NCI-H526 (cell line): Measurements from ENCODE around the gene BRAF.
"Not testable (repeated sequence)": the region's sequence is repeated elsewhere in the genome, so short reads cannot be mapped to it uniquely, and the experiment has no call there.

Experiments used
- DNase-seq, 2 experiments: peaks; one replicate each; lab custom pipeline; 2025; lab: John Stamatoyannopoulos, UW

Gene BRAF

DNA sequence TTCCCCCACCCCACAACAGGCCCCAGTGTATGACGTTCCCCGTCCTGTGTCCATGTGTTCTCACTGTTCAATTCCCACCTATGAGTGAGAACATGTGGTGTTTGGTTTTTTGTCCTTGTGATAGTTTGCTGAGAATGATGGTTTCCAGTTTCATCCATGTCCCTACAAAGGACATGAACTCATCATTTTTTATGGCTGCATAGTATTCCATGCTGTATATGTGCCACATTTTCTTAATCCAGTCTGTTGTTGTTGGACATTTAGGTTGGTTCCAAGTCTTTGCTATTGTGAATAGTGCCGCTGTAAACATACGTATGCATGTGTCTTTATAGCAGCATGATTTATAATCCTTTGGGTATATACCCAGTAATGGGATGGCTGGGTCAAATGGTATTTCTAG, 216.0 kb downstream of the BRAF start:
- DNase-seq = not testable (repeated sequence)

DNA sequence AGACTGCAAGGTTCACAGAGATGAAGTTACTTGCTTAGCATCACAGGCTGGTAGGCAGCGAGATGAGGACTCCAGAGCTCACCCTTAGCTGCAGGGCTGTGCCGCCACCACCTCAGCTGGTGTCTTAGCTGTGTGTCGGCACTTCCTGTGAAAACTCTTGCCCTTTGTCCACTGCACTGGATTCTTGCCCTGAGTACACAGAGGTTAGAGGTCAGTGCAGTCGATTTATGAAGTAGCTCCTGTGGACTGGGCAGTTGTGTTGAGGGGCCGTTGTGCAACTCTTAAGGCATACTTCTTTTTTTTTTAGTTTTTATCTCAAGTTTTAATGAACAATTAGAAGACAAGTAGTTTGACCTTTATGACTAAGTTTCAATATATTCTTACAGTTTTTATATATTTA, 217.6 kb downstream of the BRAF start:
- DNase-seq = no peak

- DNase-seq = no peak
Measured at GRCh38 chr7:140704205-140704604, 220.5 kb downstream of the BRAF start.

DNA sequence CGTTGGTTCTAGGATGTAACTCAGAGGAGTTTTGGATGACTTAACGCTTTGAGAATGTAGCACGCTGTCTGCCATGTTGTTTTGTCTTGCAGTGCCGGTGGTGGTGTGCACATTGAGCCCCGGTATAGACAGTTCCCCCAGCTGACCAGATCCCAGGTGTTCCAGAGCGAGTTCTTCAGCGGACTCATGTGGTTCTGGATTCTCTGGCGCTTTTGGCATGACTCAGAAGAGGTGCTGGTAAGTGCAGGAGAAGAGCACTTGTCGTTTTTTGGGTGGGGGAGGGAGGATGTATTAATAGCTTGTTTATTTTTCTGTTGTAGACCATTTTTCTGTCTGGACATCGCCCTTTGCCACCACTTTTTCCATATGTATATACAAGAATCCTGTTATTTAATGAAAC, 222.0 kb downstream of the BRAF start:
- no peak for DNase-seq

- DNase-seq = no peak
Measured at GRCh38 chr7:140698477-140698876, 226.3 kb downstream of the BRAF start.

- DNase-seq = no peak
Measured at GRCh38 chr7:140697447-140698143, 227.1 kb downstream of the BRAF start.

DNA sequence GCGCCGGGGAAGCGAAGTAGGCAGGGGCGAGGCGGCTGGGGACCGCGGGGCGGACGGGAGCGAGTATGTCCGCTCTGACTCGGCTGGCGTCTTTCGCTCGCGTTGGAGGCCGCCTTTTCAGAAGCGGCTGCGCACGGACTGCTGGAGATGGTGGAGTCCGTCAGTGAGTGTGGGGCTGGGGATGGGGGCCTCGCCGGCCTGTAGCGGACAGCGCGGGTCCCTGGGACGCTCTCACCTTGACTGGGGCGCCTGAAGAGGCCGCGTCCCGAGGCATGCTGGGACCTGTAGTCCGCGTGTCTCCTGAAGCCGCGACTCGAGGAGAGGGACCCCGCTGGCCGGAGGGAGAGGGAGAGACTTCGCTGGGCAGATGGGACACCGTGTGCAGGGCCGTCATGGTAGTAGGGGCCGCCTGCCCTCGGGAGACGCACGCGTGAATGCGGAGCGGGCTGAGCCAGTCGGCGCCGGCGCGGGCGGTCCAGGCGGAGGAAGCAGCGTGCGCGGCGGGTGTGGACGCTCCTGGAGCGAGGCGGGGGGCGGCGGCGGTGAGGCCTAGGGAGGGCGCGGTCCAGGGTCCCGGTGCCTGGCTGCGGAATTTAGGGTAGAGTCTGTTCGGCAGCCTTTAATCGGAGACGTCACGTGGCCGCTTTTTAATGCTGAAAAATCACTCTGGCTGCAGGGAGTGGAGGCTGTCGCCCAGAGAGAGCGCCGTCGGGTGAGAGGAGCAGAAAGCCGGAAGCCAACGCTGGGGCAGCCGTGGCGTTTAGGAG, 227.9 kb downstream of the BRAF start, which contains the start of gene NDUFB2:
TSS of gene NDUFB2 (plus strand) at position 29 of the 767 bp plus-strand sequence. CDS start at position 66, 37 bp downstream.
- DNase-seq = peak; percentile 88 to 98

GRCh38 chr7:140696024-140696679, 228.6 kb downstream of the BRAF start:
- peak; percentile 12 to 88 for DNase-seq

DNA sequence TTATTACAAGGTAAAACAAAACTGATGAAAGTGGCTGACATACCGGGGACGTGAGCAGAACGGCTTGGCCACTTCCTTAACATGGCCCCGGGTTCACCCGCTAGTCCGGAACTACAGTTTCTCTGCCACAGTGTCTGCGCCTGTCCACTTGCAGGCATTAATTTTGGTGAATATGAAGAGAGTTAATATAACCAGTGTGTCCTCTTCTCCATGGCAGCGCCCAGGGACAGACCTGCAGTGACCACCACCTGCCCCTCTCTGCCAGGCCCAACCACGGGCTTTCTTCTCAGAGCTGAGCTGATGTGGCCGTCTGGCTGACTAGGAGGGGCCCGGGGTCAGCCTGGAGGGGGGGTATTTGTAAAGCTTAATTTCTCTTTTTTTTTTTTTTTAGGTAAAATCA, 229.3 kb downstream of the BRAF start:
- DNase-seq = no peak

DNA sequence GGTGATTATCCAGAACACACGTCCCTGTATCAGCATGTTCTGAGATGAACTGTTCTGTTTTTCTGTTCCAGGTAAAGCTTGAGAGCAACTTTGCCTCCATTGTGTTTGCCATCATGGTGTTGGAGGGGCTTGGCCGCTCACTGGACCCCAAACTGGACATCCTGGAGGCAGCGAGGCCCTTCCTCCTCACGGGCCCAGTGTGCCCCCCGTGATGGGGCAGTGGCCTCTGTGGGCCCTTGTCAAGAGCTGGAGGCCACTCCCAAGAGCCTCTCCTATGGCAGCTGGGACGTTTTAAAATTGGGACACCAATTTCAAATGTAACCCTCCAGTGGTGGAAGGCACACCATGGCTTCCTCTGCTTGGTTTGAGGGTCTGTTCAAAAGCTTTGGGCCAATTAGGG, 230.1 kb downstream of the BRAF start:
- no peak for DNase-seq

- DNase-seq = not testable (repeated sequence)
Measured at GRCh38 chr7:140693849-140694248, 230.9 kb downstream of the BRAF start.

- no peak for DNase-seq
Measured at GRCh38 chr7:140691376-140692045, 233.2 kb downstream of the BRAF start.

- no peak for DNase-seq
Measured at GRCh38 chr7:140689199-140690152, 235.3 kb downstream of the BRAF start.

DNA sequence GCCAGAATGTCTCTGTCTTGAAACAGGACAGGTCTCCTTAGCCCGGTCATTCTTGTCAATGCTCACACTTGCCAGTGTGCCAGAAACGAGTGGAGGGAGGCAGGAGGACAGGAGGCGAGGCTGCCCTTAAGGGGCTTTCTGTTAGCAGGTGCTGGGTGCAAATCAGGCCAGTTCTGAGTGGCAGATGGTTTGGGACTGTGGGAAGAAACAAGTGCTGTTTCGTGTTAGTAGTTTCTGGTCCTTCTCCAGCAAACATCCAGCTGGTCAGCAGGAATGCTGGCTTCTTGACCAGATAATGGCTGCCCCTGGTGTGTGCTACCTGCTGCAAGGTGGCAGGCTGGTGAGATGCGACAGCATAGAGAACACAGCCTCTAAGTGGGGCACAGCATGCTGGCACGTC, 236.4 kb downstream of the BRAF start:
- no peak for DNase-seq

DNA sequence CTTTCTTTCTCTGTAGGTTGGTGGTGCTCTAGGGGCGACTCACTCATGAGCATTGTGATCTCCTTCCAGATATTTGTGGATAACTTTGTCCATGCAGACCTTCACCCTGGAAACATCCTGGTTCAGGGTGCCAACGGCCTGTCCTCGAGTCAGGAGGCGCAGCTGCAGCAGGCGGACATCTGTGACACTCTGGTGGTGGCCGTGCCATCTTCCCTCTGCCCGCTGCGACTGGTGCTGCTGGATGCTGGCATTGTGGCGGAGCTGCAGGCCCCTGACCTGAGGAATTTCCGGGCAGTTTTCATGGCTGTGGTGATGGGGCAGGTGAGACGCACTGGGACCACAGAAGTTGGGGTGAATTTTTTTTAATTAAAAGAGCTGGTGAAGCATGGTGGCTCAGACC, 237.8 kb downstream of the BRAF start:
- DNase-seq = no peak

DNA sequence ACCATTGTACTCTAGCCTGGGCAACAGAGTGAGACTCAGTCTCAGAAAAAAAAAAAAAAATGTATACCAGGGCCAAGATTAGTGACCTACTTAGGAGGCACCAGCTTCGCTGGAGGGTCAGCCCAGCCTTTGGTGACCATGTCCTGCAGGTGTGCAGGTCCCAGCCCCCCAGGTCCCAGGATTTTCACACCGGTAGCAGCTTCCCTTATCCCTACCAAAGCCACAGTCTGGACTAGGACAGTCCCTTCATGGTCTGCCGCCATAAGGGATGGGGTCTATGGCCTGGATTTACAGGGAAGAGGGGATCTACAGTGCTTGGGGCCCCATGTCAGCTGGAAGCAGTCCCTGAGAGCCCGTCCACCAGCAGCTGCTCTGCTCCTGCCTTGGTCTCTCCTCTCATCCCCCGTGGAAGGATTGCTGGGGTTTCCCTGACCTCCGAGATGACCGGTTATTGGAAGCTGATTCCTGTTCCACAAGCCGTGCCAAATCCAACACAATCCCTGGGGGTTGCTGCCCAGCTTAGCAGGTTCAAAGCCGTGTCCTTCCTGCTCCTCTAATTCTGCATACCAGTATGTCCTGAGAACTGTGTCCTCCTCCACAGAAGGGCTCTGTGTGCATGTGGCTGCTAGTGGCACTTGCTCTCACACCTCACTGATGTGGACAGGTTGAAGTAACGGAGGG, 239.2 kb downstream of the BRAF start:
- no peak for DNase-seq

DNA sequence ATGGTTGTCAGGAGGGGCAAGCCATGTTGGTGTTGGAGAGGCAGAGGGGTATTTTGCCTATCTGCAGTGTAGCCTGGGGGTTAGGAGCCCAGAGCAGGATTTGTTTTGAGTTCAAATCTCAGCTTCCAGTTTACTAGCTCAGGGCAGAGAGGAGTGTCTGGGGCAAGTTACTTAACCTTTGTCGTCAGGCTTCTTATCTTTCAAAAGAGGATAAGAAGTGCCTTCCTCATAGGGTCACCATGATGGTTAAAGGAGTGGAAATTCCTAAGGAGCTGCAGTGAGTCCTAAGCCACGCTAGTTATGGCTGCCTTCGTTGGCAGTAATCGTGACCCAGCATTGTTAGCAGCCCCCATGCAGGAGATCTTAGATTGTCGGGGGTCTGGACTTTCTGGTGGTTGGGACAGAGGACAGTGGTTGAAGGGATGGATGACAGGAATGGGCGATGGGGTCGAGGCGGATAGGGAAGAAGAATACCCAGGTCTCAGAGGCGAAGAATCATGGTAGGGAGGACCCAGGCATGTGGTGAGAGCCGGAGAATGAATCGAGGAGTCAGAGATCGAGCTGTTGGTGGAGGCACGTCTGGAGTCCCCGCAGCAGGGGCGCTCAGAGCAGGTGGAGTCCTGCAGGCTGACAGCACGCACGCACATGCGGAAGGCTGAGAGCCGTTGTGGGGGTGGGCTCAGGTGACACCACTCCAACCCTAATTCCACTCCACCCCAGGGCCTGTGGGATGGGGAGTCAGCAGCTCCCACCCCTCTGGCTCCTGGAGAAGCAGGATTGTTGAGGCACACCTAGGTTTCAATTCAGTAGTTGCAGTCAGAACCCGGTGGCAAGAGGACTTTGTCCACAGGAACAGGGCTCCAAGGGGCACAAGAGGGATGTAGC, 240.4 kb downstream of the BRAF start:
- no peak for DNase-seq

- no peak for DNase-seq
Measured at GRCh38 chr7:140683657-140684056, 241.1 kb downstream of the BRAF start.

GRCh38 chr7:140681766-140682165, 243.0 kb downstream of the BRAF start:
- no peak for DNase-seq

DNA sequence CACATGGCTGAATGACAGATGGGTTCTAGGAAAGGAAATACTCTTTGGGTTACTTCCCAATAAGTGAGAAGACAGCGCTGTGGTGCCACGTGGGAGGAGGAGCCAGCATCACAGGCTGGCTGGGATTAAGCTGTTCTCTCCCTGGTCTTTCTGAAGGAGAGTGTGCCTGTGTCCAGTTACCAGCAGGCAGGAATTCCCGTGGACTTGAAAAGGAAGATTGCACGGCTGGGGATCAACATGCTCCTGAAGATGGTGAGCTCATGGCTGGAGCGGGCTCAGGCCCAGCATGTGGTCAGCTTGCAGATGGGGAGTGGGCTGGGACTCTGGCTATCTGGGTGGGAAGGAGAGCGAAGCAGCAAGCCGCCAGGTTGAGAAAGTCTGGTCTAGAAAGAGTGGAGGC, 243.8 kb downstream of the BRAF start:
- DNase-seq = no peak
